ENCODE results near the gene FAM229A. TPM values are rescaled to one million over a fixed set of nuclear protein-coding genes. Genes with fewer than 3 reads are reported as not detected.

The FAM229A gene
- total RNA-seq, 1 experiment from 2014 or later: 13.4 TPM

GRCh38 chr1:32390904-32391870 lies 28.9 kb upstream of the FAM229A start:
- Mint-ChIP-seq H3K9me3 (ENCODE audit: unreplicated experiment) (no peaks in the 10 kb centered on the region), H3K27ac (ENCODE audit: low read depth, unreplicated experiment) (no peak overlapping the region), H3K4me3 (ENCODE audit: unreplicated experiment) (no peak overlapping the region), H3K4me1 (ENCODE audit: insufficient read depth, unreplicated experiment) (peaks cover 6% of the 10 kb centered on the region), H3K27me3 (ENCODE audit: insufficient read depth, unreplicated experiment) (no peaks in the 10 kb centered on the region), H3K36me3 (ENCODE audit: insufficient read depth, unreplicated experiment) (peaks cover 11% of the 10 kb centered on the region)
- no TSS peak for BruUV-seq (replicated peaks)
- no peak for TF ChIP-seq CTCF (IDR thresholded peaks at IDR 0.05; ENCODE audit: unreplicated experiment)
- ChIA-PET CTCF (no interaction called here), POLR2A (interaction anchor here (0.5 kb wide), 1 partner anchor 15 kb away, joined by 3 read pairs; no protein-coding TSS in a partner anchor)
- no peak for DNase-seq (ENCODE audit: unreplicated experiment)
- intact Hi-C loops (cut with micrococcal nuclease): loop anchor here (5.0 kb wide), 1 partner anchor 174 kb away; no protein-coding TSS in a partner anchor

GRCh38 chr1:32388641-32389040 lies 26.4 kb upstream of the FAM229A start:
- no peak overlapping the region for H3K4me3 Mint-ChIP-seq (ENCODE audit: unreplicated experiment)
- TF ChIP-seq CTCF (IDR thresholded peaks at IDR 0.05; ENCODE audit: unreplicated experiment): no peak
- no TSS peak for BruUV-seq (replicated peaks)
- H3K4me1 Mint-ChIP-seq (ENCODE audit: insufficient read depth, unreplicated experiment): no peaks in the 10 kb centered on the region
- no peaks in the 10 kb centered on the region for H3K9me3 Mint-ChIP-seq (ENCODE audit: unreplicated experiment)
- ChIA-PET CTCF (no interaction called here), POLR2A (no interaction called here)
- H3K36me3 Mint-ChIP-seq (ENCODE audit: insufficient read depth, unreplicated experiment): peaks cover 23% of the 10 kb centered on the region
- intact Hi-C loops (cut with micrococcal nuclease): no loop called here
- H3K27ac Mint-ChIP-seq (ENCODE audit: low read depth, unreplicated experiment): no peak overlapping the region
- no peaks in the 10 kb centered on the region for H3K27me3 Mint-ChIP-seq (ENCODE audit: insufficient read depth, unreplicated experiment)
- no peak for DNase-seq (ENCODE audit: unreplicated experiment)

GRCh38 chr1:32386676-32387392 lies 24.5 kb upstream of the FAM229A start:
- CTCF ChIA-PET: interaction anchor here (1.4 kb wide), 1 partner anchor 14 kb away, joined by 4 read pairs; no protein-coding TSS in a partner anchor
- no peak for TF ChIP-seq CTCF (IDR thresholded peaks at IDR 0.05; ENCODE audit: unreplicated experiment)
- no peaks in the 10 kb centered on the region for H3K4me1 Mint-ChIP-seq (ENCODE audit: insufficient read depth, unreplicated experiment)
- H3K4me3 Mint-ChIP-seq (ENCODE audit: unreplicated experiment): no peak overlapping the region
- no TSS peak for BruUV-seq (replicated peaks)
- H3K27ac Mint-ChIP-seq (ENCODE audit: low read depth, unreplicated experiment): no peak overlapping the region
- H3K36me3 Mint-ChIP-seq (ENCODE audit: insufficient read depth, unreplicated experiment): peaks cover 36% of the 10 kb centered on the region
- H3K9me3 Mint-ChIP-seq (ENCODE audit: unreplicated experiment): no peaks in the 10 kb centered on the region
- POLR2A ChIA-PET: interaction anchor here (0.6 to 3.1 kb wide), 5 partner anchors 7 to 83 kb away, joined by 3 to 20 read pairs (median 3); partner anchors contain the start of gene BSDC1
- DNase-seq (ENCODE audit: unreplicated experiment): no peak
- H3K27me3 Mint-ChIP-seq (ENCODE audit: insufficient read depth, unreplicated experiment): no peaks in the 10 kb centered on the region
- intact Hi-C loops (cut with micrococcal nuclease): no loop called here

GRCh38 chr1:32380057-32380456 lies 17.8 kb upstream of the FAM229A start:
- intact Hi-C loops (cut with micrococcal nuclease): no loop called here
- Mint-ChIP-seq H3K4me3 (ENCODE audit: unreplicated experiment) (no peak overlapping the region), H3K4me1 (ENCODE audit: insufficient read depth, unreplicated experiment) (no peaks in the 10 kb centered on the region), H3K27me3 (ENCODE audit: insufficient read depth, unreplicated experiment) (no peaks in the 10 kb centered on the region), H3K36me3 (ENCODE audit: insufficient read depth, unreplicated experiment) (peaks cover 92% of the 10 kb centered on the region), H3K27ac (ENCODE audit: low read depth, unreplicated experiment) (no peak overlapping the region), H3K9me3 (ENCODE audit: unreplicated experiment) (no peaks in the 10 kb centered on the region)
- no peak for TF ChIP-seq CTCF (IDR thresholded peaks at IDR 0.05; ENCODE audit: unreplicated experiment)
- no peak for DNase-seq (ENCODE audit: unreplicated experiment)
- no TSS peak for BruUV-seq (replicated peaks)
- ChIA-PET CTCF (interaction anchor here (0.7 kb wide), 1 partner anchor 13 kb away, joined by 3 read pairs; no protein-coding TSS in a partner anchor), POLR2A (interaction anchor here (1.5 kb wide), 1 partner anchor 15 kb away, joined by 6 read pairs; the partner anchor contains the start of gene BSDC1)

All from MCF 10A (cell line).